NCI-H146 treated with DMSO at 0.1 percent for 48 hours (cell line): ENCODE results near the gene SLC24A3.

Experiments used
- DNase-seq: peaks from one replicate; lab custom pipeline; 2025; ENCODE audit not compliant: unreplicated experiment; lab: John Stamatoyannopoulos, UW

The SLC24A3 gene

DNA sequence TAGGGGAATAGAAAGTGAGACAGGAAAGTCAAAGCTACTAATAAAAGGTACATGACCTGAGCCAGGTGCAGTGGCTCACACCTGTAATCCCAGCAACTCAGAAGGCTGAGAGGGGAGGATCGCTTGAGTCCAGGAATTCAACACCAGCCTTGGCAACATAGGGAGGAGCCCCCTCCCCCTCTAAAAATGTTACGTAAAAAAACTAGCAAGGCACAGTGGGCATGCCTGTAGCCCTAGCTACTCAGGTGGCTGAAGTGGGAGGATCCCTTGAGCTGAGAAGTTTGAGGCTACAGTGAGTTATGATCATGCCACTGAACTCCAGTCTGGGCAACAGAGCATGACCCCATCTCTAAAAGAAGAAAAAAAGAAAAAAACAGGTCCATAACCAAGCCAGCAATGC lies 359.6 kb downstream of the SLC24A3 start:
- DNase-seq, result no peak

DNA sequence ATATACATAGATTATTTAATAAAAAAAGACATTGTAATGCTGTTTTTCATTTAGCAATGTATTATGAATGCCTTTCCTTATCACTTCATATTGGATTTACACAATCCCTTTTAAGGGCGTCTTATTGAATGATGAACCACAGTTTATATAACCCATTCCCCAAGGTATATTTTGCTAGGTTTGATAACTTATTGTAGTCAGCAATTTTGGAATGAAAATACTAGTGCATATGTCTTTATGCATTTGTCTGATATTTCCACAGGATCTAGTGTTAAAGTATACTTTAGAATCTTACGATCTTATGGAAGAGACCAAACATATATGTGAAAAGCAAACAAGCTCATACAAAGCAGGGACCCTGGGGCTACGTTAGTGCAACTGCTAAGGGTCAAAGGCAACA lies 365.2 kb downstream of the SLC24A3 start:
- DNase-seq, result no peak

DNA sequence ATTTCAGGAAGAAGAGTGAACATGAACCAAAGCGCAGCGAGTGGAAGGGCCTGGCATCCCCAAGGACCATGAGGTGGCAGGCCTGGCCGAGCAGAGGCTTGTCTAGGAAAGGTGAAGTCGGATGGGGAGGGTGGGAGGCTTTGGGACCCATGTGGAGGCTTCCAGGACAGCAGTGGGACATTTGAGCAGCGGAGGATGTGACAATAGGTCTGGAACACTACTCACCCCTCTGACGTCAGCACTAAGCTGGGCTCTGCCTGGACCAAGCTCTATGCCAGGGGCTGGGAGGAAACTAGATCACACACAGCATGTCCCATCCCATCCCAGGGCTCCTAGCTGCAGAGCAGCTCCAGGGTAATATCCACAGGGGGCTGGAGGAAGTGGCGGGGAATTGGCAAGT lies 370.3 kb downstream of the SLC24A3 start:
- no peak for DNase-seq

DNA sequence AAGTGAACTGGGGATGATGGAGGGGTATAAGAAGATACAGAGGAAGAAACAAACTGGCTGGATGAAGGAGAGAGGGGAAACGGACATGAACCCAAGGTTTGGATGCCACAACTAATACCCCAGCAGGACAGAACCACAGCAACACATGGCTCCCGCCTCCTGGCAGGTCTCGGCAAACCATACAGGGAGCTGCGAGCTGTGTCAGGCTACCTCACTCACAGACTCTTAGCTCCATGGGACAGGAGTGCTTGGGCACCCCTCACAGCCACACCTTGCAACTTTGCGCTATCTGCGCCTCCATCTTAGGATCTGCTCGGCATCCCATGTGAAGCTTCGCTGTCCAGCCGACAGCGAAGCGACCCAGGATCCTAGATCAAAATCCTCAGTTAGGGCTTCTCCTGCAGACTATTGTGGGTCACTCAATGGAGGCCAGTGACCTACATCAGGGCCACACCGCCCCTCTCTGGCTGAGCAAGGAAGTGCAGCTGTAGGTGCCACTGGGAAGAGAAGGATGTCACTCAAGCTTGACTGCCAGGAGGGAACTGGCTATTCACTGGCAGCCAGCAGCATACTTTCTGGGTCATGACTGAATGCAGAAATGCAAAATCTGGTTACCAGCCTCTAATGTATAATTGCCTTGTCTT lies 371.2 kb downstream of the SLC24A3 start:
- peak; percentile 36 for DNase-seq

DNA sequence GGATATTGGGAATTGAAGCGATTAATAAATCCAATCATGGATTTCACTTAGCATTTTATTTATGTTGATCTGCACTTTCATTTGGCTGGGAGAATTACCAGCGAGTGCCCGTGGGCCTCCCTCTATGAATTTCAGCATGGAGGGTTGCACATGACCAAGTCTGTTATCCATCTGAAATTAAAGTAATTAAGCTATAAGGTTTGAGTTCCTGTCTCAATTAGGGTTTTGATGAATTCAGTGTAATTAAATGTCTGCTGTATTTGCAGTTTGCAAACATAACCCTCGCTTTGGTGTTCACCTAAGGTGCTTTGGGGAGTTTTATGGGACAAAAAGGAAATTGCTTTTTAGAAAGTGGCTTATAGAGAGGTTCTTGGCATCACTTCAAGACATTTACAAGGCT lies 375.8 kb downstream of the SLC24A3 start:
- DNase-seq, result peak; percentile 19

DNA sequence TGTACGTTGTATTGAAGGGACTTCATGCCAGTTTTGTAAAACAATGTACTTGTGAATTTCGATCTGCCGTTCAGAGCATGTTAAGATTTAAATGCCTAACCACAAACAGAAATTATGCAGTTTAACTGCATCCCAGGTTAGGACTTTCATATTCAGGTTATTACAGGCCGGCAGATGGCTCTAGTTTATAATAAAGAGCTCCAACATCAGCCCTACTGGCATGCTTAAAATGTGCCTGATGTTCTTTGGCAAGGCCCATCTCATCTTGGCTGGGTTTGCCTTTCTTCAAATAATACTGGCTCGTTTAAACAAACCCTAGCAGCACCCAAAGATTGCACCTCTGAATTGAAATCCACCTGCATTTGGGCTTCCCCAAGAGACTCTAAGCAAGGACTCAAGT lies 376.3 kb downstream of the SLC24A3 start:
- no peak for DNase-seq

DNA sequence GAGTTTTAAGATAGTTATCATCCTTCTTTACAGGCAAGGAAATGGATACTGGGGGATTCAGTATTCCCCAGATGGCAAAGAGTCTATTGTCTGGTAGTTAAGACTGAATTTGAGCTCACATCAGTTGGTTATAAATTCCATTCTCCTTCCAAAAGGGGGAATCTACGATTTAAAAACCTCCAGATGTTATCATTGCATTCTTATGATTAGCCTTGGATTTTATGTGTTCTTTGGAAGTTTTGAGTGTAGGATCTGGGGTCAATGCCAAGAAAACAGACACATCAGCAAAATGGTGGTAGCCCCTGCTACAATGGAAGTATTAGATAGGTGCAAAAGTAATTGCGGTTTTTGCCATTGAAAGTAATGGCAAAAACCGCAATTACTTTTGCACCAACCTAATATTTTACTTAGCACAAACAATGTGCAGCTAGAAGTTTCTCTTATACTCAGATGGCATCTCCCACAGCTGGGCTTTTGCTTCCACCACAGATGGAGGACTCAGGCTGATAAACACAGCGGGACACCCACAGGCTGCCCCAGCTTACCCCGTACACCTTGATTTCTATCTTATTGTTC lies 377.4 kb downstream of the SLC24A3 start:
- no peak for DNase-seq

DNA sequence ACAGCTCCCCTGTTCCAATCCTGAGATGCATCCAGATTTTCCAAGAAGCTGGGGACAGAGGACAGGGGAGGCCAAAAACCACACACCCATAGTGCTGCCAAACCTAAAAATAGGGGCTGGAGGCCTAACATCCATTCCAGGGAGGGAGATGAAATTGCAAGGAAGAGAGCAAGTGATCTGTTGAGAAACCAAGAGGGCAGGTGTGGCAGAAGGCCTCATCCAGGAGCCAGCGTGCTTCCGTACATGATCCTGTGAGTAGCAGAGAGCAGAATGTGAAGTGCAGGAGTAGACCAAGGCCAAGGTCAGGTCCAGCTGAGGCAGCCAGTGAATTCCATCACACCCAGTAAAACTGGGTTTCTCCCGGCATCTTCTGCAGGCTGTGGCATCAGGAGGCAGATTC lies 377.9 kb downstream of the SLC24A3 start:
- no peak for DNase-seq

DNA sequence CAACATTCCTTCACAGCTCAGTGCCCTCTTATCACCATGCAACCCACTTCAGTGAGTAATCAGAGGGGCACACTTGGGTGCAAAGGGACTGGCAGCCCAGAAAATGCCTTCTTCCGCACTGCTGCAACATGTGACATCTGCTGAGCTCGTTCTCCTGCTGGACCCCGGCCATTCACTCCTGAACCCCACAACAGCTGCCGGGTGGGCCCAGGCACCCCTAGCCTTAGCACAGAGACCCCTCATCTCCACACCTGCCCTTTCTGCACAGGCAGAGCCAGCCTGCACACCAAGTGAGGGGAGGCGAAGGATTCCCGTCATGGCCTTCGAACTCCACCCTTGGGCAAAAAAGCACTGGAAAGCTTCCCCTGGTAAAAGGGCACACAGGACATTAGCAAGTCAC lies 381.3 kb downstream of the SLC24A3 start:
- no peak for DNase-seq

DNA sequence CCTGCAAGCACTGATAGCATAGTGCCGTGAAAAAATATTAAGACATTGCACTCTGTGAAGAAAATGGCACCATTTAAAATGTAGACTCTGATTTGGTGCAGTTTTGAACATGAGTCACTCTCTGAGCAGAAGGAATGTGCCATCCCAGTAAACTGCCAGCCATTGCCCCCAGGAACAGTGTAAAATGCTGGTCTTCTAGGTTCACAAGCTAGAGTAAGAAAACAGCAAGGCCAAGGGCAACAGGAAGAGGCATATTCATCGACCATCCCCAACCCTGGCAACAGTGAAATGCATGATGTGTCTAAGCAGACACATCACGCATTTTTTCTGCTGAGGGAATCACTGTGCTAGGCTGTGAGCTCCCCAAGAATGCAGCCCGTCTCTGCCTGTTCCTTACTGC lies 382.5 kb downstream of the SLC24A3 start:
- no peak for DNase-seq

DNA sequence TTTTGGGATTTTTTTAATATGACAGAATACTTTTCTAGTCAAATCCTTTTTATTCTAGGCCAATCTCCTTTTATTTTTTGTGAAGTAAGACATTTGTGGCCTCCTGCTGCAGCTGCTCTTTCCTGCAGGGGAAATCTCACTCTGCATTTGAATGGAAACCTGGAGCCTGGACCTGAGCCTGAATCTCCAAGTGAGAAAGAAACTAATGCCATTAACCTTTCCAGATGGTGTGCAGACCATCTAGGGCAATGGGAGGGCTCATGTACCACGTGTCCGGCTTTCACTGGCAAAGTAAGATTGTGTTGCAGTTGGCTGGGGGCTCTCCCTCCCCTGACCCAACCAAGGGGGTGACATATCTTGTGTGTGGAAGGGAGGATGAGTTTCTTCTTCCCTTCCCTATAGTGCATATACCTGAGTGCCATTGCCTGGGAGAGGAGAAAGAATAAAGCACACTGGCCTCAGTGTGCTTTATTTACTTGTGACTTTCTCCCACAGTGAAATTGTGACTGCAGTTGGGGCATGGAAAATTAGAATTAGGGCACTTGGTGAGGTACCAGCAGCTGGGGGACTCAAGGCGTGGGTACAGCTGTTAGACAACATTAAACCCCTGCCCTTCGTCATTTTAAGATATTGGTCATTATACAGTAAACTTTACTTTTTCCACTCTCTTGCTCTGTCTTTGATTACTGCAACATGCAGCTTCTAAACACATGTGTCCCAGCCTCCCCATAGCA lies 385.8 kb downstream of the SLC24A3 start:
- no peak for DNase-seq

DNA sequence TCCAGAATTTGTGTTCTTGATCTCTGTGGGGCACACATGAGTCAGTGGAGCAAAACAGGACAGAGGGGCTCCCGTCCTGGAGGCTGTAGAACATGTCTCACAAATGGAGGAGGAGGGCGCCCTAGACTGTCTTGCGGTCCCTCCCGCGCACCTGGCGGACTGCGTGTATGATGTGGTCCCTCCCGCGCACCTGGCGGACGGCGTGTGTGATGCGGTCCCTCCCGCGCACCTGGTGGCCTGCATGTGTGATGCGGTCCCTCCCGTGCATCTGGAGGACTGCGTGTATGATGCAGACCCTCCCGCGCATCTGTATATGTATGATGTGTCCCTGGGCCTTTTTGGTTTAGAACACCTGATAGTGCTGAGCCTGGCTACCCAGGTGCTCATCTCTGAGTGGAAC lies 386.8 kb downstream of the SLC24A3 start:
- no peak for DNase-seq

DNA sequence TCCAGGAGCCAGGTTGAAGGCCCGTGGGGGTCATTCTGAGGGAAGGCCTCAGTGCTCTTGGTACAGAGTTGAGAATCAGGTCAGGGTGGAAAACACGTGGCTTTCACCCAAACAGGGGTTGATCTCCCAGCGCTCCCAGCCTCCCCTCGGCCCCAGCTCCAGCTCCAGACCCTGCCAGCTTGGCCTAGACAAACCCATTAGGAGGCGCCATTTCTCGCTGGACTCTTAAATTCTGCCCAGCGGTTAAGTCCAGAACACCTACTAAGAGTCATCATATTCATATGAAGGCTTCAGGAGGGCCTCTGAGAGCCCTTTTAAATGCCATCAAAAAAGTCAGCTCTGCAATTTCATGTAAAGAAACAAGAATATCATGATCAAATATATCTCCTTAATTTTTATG lies 387.6 kb downstream of the SLC24A3 start:
- DNase-seq, result no peak

DNA sequence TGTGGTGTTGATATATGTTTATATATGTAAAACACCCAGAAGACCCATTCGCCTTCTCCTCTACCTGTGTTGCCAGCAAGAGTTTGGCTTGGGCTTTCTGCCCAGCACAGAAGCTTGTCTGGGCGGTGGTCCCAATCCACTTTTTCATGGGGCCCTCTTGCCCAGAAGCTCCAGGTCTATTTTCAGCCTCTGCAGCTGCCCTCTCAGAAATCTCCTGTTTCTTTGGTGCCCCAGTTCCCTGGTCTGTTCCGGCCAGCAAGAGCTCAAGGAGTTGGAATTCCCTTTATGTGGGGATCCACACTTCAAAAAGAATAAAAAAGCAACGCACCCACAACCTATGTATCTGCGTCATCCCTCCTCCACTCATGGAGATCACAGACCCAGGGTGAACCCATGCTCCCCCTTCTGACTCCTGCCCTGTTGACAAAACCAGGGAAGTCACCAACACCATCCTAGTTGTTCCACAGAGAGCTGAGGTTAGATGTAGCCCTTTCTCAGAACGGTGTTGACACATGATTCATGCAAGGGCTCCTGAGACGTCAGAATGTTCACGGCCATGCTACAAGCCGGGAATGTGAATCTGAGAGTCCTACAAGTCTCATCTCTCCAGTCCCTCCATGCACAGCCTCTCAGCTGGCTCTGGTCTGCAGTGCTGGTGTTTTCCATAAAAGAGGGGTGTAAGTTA lies 388.8 kb downstream of the SLC24A3 start:
- DNase-seq, result no peak

DNA sequence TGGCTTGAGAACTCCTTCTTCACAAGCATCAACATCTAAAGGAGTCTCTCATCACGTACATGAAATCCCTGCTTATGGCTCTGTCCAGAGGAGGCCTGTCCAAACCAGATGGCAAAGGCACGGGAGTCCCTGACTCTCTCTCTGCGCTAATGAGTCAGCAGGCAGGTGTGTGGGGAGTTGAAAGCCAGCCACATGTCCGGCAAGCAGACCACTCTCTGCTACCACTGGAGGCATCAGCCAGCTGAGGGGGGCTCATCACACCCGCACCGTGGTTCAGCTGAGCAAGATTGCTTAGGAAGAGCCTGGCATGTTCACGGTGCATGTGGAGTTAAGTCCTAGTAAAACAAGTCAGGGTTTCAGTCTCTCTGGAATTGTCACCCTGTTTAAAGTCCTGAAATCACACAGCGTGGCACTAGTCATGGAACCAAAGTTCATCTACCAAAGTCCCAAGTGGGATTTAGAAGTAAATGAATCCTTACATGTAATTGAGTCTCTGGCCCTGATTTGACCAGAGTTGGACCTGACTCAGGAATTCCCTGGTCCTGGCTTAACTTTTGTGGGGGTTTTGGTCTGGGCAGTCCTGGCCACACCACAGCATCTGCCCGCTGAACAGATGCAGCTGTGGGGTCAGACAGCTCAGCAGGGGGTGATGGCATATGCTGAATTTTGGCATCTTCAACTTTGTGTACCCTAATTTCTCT lies 390.4 kb downstream of the SLC24A3 start:
- peak; percentile 80 for DNase-seq

DNA sequence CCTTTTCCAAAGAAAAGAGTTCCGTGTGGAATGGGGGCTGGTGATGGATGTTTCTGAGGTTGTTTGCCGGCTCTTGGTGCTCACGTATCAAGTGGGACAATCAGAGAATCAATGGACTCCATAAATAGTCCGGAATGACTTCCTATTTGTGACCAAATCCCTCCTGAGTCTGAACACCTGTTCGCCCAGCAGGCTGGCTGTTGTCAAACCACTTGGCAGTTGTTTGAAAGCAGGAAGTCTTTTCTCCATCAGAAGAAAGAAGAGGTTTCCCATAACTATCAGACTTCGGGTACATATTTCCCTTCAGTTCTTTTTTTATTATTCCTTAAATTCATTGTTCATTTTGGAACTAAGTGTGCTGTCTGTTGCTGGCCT lies 390.9 kb downstream of the SLC24A3 start:
- peak; percentile 87 for DNase-seq

DNA sequence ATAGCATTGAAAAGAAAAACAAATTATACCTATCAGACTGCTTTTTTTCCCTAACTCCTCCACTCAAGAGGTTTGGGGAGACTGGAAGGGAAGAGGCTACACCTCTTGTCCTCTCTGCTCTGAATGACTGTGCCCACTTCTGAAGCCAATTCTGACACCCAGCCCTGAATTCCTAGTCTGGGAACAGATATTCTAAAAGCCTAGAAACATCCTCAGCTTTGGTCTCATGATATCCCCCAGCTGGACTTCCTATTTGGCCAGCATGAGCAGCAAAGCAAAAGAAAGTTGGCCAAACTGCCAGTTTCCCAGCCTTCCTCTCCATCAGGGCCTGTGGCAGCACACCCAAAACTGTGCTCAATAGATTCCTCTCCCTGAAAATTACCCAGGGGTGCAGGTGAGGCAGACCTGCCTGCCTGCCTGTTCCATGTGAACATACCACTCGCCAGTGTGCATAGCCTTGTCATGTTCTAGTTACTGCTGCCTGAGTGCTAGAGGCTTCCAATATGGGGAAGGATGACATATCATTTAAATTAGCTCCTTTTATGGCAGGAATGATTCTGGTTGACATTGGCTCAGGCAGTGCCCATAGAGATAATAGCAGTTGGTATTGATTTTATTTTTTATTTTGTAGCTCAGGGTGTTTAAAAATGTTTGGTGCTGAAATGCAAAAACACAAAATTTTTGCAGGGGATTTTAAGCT lies 393.5 kb downstream of the SLC24A3 start:
- DNase-seq, result no peak

DNA sequence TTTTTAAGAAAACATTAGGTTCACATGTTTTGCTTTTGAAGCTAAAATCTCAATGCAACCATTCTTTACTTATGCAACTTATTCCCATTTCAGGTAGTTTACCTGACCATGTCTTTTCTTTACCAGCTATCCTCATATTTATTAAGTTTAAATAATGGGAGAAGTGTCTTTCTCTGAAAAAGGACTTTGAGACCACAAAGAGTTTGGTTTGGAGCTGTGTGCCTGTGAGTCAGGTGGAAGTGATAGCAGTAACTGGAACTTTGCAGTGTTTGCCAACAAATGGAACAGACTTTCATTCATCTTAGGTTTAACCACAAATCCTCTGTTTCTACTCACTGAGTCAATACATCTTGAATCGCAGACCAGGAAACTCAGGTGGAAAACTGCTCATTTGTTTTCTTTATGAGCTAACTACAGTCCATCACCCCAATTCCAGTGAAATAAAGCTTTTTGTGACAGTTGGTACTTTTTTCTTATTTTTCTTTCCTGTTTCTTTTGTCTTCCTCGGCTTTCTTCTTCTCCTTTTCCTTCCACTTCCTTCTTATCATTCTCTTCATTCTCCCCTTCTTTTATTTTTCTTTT lies 397.3 kb downstream of the SLC24A3 start:
- no peak for DNase-seq

DNA sequence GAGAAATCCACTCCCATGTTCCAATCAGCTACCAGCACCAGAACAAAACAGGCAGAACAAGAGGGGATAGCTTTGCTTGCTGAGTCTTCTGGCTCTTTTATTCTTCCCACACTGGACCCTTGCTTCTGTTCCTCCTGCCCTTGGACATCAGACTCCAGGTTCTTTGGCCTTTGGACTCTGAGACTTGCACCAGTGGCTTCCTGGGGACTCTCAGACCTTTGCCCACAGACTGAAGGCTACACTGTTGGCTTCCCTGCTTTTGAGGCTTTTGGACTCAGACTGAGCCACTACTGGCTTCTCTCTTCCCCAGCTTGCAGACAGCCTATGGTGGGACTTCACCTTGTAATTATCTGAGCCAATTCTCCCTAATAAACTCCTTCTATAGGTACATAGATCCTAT lies 403.2 kb downstream of the SLC24A3 start:
- DNase-seq, result no peak

DNA sequence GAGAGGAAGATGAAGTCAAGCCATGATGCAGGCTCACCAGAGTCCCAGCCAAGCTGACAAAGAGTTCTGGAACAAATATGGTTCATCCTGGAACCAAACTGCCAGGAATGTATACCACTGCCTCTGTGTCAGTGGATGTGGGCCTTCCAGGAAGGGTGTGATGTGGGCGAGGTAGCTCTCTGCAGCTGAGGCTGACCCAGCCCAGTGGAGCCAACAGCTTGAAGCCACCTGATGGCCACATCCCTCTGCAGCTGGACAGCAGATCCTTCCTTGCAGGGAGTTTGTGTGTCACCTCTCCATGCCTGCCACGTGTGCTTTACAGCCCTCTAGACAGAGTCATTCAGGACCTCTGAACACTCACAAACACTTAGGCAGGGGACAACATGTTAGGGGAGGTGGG lies 403.6 kb downstream of the SLC24A3 start:
- no peak for DNase-seq

DNA sequence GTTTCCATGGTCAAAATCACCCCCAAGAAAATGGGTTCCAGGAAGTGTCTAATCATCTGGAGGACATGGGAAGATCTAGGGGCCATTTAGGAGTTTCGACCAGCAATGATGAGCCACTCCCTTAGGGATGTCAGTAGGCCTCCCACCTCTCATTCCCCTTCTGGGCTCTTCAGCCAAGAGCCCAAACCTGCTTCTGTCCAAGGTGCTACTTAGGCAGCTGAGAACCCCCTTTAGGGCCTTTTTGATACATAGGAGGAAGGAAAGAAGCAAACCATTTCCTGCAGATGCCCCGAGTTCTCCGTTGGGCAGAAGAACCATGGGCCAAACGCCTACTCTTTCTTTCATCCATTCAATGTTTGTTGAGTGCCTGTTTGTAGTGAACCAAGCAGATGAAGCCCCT lies 404.2 kb downstream of the SLC24A3 start:
- DNase-seq, result no peak
